ENCODE measurements around the gene DPF3. TPM values are rescaled to one million over a fixed set of nuclear protein-coding genes. Genes with fewer than 3 reads are reported as not detected.

Gene DPF3
- 0.11 TPM for total RNA-seq

- no peak for TF ChIP-seq CTCF (IDR thresholded peaks at IDR 0.05)
- H3K27ac ChIP-seq, result peak within 1 kb of the TSS in 1 of 2 donors; percentile 37
- peaks cover 3% of the 10 kb centered on the region for H3K27me3 ChIP-seq
- no peaks in the 10 kb centered on the region for H3K36me3 ChIP-seq
- H3K4me3 ChIP-seq, result peak within 1 kb of the TSS; percentile 78 to 92
- DNase-seq (ENCODE audit: low spot score in 2 of 2), result peak; percentile 92 to 97
- intact Hi-C loops (cut with DNase I), result loop anchor here (1.0 to 5.0 kb wide), 3 partner anchors 33 to 146 kb away; partner anchors contain the start of gene DCAF4
- H3K4me1 ChIP-seq, result peaks cover 6% of the 10 kb centered on the region in 2 donors
- no peaks in the 10 kb centered on the region for H3K9me3 ChIP-seq
Measured at GRCh38 chr14:72893636-72894322, at the start of gene DPF3. Gene DPF3 (minus strand): TSS chr14:72894101. CDS start chr14:72894088, 13 bp downstream.

GRCh38 chr14:72942934-72943333 is 49.0 kb upstream of the DPF3 start:
- H3K4me3 ChIP-seq, result no peak overlapping the region
- intact Hi-C loops (cut with DNase I), result no loop called here
- no peak for DNase-seq (ENCODE audit: low spot score in 2 of 2)

GRCh38 chr14:72941286-72941985 is 47.5 kb upstream of the DPF3 start:
- H3K4me3 ChIP-seq, result no peak overlapping the region
- no peaks in the 10 kb centered on the region for H3K4me1 ChIP-seq
- no peaks in the 10 kb centered on the region for H3K9me3 ChIP-seq
- no peak overlapping the region for H3K27ac ChIP-seq
- TF ChIP-seq CTCF (IDR thresholded peaks at IDR 0.05), result no peak
- intact Hi-C loops (cut with DNase I), result no loop called here
- peaks cover 40 to 61% of the 10 kb centered on the region in 2 donors for H3K36me3 ChIP-seq
- H3K27me3 ChIP-seq, result no peaks in the 10 kb centered on the region
- DNase-seq (ENCODE audit: low spot score in 2 of 2), result no peak

More at GRCh38 chr14:72942934-72943333, 49.0 kb upstream of the DPF3 start:
- no peaks in the 10 kb centered on the region for H3K9me3 ChIP-seq
- no peaks in the 10 kb centered on the region for H3K4me1 ChIP-seq
- no peak for TF ChIP-seq CTCF (IDR thresholded peaks at IDR 0.05)
- no peaks in the 10 kb centered on the region for H3K27me3 ChIP-seq
- no peak overlapping the region for H3K27ac ChIP-seq
- H3K36me3 ChIP-seq, result peaks cover 40 to 65% of the 10 kb centered on the region in 2 donors

- no peak for DNase-seq (ENCODE audit: low spot score in 2 of 2)
- H3K9me3 ChIP-seq, result no peaks in the 10 kb centered on the region
- H3K27me3 ChIP-seq, result no peaks in the 10 kb centered on the region
- intact Hi-C loops (cut with DNase I), result no loop called here
- H3K4me1 ChIP-seq, result no peaks in the 10 kb centered on the region
- TF ChIP-seq CTCF (IDR thresholded peaks at IDR 0.05), result no peak
- no peak overlapping the region for H3K27ac ChIP-seq
- H3K36me3 ChIP-seq, result peaks cover 37 to 58% of the 10 kb centered on the region in 2 donors
- H3K4me3 ChIP-seq, result no peak overlapping the region
Measured at GRCh38 chr14:72939630-72940029, 45.7 kb upstream of the DPF3 start.

GRCh38 chr14:72932893-72933292 is 39.0 kb upstream of the DPF3 start:
- Histone ChIP-seq H3K4me1 (no peaks in the 10 kb centered on the region), H3K27ac (no peak overlapping the region), H3K27me3 (no peaks in the 10 kb centered on the region), H3K4me3 (no peak overlapping the region), H3K9me3 (no peaks in the 10 kb centered on the region), H3K36me3 (peaks cover 0 to 2% of the 10 kb centered on the region in 2 donors)
- intact Hi-C loops (cut with DNase I), result no loop called here
- no peak for DNase-seq (ENCODE audit: low spot score in 2 of 2)
- TF ChIP-seq CTCF (IDR thresholded peaks at IDR 0.05), result no peak

Measured in ascending aorta (tissue), 2 donors.